SK-N-MC (cell line): Measurements from ENCODE around the gene NIPA2.

Source experiments
- EZH2 ChIP-seq: fragments of 200-600 bp; sonication (generic); IDR thresholded peaks from one replicate; pipeline ENCODE4 v1.6.1; 2017; ENCODE audit warnings: antibody characterized with exemption
- FOXP2 ChIP-seq: optimal IDR thresholded peaks from 2 replicates; pipeline ENCODE3; 2011; ENCODE audit warnings: mild to moderate bottlenecking, moderate library complexity; ENCODE audit not compliant: insufficient read depth; ENCODE audit errors: extremely low read length, control extremely low read depth
- POLR2AphosphoS5 ChIP-seq: IDR thresholded peaks from 2 replicates; pipeline ENCODE4 v1.6.1; 2012; ENCODE audit warnings: mild to moderate bottlenecking, low read depth, low read length, borderline replicate concordance

- TF ChIP-seq POLR2AphosphoS5 (no peak), EZH2 (no peak), FOXP2 (no peak)
These were observed 77.5 kb downstream of the NIPA2 start for GRCh38 chr15:22915866-22916515.
